ENCODE measurements around the gene ASAP2. TPM values are rescaled to one million over a fixed set of nuclear protein-coding genes. Genes with fewer than 3 reads are reported as not detected.

The ASAP2 gene
- polyA plus RNA-seq, 1 donor from 2014 or later: 41.0 TPM

DNA sequence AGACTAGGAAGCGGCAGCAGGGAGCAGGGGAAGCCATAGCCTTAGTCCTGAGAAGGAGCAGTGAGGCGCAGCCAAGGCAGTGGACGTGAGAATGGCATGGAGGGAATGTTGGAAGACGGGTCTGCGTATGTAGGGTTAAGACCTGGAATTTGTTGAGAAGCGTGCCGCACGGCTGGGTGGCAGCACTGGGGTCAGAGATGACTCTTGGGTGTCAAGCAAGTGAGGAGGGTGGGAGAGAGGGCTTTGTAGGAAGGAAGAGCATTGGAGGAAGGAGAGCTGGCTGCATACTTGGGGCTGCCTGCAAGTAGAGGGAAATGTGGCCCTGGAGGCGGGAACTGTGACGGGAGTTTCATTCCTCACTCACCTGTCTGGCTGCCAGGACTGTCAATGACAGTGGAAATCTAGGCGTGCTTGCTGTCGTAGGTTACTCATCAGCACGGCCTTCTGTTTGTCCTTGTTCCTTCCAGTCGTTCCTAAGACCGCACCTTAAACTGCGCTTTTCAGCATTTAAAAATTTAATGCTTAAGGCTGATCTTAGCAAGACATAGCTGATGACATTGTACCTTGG, 108.8 kb downstream of the ASAP2 start:
- Histone ChIP-seq H2AFZ (ENCODE audit: low read depth, low read length) (no peak overlapping the region), H3K27ac (ENCODE audit: low read length) (no peak overlapping the region), H4K20me1 (ENCODE audit: insufficient read depth) (no peaks in the 10 kb centered on the region), H3K9me2 (ENCODE audit: insufficient read depth, low read length) (no peaks in the 10 kb centered on the region), H3F3A (ENCODE audit: insufficient read depth, low read length, poor library complexity, severe bottlenecking) (no peaks in the 10 kb centered on the region), H3K9ac (ENCODE audit: low read length) (no peak overlapping the region), H3K36me3 (ENCODE audit: insufficient read depth, low read length) (no peaks in the 10 kb centered on the region), H3K27me3 (ENCODE audit: insufficient read depth, low read depth, low read length) (no peaks in the 10 kb centered on the region), H3K4me3 (ENCODE audit: low read length) (no peak overlapping the region), H3K4me2 (ENCODE audit: low read length) (no peak overlapping the region), H3K9me3 (ENCODE audit: low read length) (no peaks in the 10 kb centered on the region), H3K79me2 (replicated peaks; ENCODE audit: insufficient read depth, low read length) (no peaks in the 10 kb centered on the region)
- no peak for TF ChIP-seq SMC3 (conservative IDR thresholded peaks at IDR 0.05; ENCODE audit: poor library complexity)
- no peak for TF ChIP-seq MXI1 (conservative IDR thresholded peaks at IDR 0.05; ENCODE audit: poor library complexity, severe bottlenecking)
- no peak for TF ChIP-seq EP300 (conservative IDR thresholded peaks at IDR 0.05; ENCODE audit: poor library complexity, severe bottlenecking)
- TF ChIP-seq POLR2AphosphoS5 (IDR thresholded peaks at IDR 0.05): no peak
- TF ChIP-seq, protein P1, sequence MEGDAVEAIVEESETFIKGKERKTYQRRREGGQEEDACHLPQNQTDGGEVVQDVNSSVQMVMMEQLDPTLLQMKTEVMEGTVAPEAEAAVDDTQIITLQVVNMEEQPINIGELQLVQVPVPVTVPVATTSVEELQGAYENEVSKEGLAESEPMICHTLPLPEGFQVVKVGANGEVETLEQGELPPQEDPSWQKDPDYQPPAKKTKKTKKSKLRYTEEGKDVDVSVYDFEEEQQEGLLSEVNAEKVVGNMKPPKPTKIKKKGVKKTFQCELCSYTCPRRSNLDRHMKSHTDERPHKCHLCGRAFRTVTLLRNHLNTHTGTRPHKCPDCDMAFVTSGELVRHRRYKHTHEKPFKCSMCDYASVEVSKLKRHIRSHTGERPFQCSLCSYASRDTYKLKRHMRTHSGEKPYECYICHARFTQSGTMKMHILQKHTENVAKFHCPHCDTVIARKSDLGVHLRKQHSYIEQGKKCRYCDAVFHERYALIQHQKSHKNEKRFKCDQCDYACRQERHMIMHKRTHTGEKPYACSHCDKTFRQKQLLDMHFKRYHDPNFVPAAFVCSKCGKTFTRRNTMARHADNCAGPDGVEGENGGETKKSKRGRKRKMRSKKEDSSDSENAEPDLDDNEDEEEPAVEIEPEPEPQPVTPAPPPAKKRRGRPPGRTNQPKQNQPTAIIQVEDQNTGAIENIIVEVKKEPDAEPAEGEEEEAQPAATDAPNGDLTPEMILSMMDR (IDR thresholded peaks at IDR 0.05; ENCODE audit: poor library complexity, severe bottlenecking): no peak
- TF ChIP-seq, protein P2, sequence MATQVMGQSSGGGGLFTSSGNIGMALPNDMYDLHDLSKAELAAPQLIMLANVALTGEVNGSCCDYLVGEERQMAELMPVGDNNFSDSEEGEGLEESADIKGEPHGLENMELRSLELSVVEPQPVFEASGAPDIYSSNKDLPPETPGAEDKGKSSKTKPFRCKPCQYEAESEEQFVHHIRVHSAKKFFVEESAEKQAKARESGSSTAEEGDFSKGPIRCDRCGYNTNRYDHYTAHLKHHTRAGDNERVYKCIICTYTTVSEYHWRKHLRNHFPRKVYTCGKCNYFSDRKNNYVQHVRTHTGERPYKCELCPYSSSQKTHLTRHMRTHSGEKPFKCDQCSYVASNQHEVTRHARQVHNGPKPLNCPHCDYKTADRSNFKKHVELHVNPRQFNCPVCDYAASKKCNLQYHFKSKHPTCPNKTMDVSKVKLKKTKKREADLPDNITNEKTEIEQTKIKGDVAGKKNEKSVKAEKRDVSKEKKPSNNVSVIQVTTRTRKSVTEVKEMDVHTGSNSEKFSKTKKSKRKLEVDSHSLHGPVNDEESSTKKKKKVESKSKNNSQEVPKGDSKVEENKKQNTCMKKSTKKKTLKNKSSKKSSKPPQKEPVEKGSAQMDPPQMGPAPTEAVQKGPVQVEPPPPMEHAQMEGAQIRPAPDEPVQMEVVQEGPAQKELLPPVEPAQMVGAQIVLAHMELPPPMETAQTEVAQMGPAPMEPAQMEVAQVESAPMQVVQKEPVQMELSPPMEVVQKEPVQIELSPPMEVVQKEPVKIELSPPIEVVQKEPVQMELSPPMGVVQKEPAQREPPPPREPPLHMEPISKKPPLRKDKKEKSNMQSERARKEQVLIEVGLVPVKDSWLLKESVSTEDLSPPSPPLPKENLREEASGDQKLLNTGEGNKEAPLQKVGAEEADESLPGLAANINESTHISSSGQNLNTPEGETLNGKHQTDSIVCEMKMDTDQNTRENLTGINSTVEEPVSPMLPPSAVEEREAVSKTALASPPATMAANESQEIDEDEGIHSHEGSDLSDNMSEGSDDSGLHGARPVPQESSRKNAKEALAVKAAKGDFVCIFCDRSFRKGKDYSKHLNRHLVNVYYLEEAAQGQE (IDR thresholded peaks at IDR 0.05; ENCODE audit: borderline replicate concordance): no peak
- no peak for TF ChIP-seq RAD21 (conservative IDR thresholded peaks at IDR 0.05)
- no peak for TF ChIP-seq TAF1 (IDR thresholded peaks at IDR 0.05; ENCODE audit: low read depth)
- TF ChIP-seq EZH2 (IDR thresholded peaks at IDR 0.05; ENCODE audit: borderline replicate concordance, insufficient read depth, low read length, poor library complexity, severe bottlenecking): no peak

DNA sequence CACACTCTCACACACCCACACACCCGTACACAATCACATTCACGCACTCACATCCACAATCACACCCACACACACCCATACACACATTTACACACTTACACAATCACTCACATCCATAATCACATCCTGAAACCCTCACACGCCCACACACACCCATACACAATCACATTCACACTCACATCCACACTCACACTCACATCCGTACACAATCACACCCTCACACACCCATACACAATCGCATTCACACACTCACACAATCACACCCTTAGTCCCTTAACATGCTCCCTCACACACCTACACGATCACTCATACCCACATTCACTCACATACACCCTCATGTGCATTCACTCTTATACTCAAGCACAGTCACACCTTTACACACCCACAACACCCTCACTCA, 110.9 kb downstream of the ASAP2 start:
- no peaks in the 10 kb centered on the region for H3F3A ChIP-seq (ENCODE audit: insufficient read depth, low read length, poor library complexity, severe bottlenecking)
- no peak overlapping the region for H3K4me3 ChIP-seq (ENCODE audit: low read length)
- no peaks in the 10 kb centered on the region for H3K9me2 ChIP-seq (ENCODE audit: insufficient read depth, low read length)
- H3K4me2 ChIP-seq (ENCODE audit: low read length): no peak overlapping the region
- H3K27me3 ChIP-seq (ENCODE audit: insufficient read depth, low read depth, low read length): no peaks in the 10 kb centered on the region
- H3K9me3 ChIP-seq (ENCODE audit: low read length): no peaks in the 10 kb centered on the region
- H3K79me2 ChIP-seq (replicated peaks; ENCODE audit: insufficient read depth, low read length): no peaks in the 10 kb centered on the region
- H2AFZ ChIP-seq (ENCODE audit: low read depth, low read length): no peak overlapping the region
- H4K20me1 ChIP-seq (ENCODE audit: insufficient read depth): no peaks in the 10 kb centered on the region
- no peak overlapping the region for H3K9ac ChIP-seq (ENCODE audit: low read length)
- H3K36me3 ChIP-seq (ENCODE audit: insufficient read depth, low read length): no peaks in the 10 kb centered on the region
- TF ChIP-seq, protein P2 (IDR thresholded peaks at IDR 0.05; ENCODE audit: borderline replicate concordance): no peak
- no peak for TF ChIP-seq MXI1 (conservative IDR thresholded peaks at IDR 0.05; ENCODE audit: poor library complexity, severe bottlenecking)
- no peak for TF ChIP-seq TAF1 (IDR thresholded peaks at IDR 0.05; ENCODE audit: low read depth)
- TF ChIP-seq RAD21 (conservative IDR thresholded peaks at IDR 0.05): no peak
- no peak for TF ChIP-seq SMC3 (conservative IDR thresholded peaks at IDR 0.05; ENCODE audit: poor library complexity)
- TF ChIP-seq, protein P1 (IDR thresholded peaks at IDR 0.05; ENCODE audit: poor library complexity, severe bottlenecking): no peak
- TF ChIP-seq EZH2 (IDR thresholded peaks at IDR 0.05; ENCODE audit: borderline replicate concordance, insufficient read depth, low read length, poor library complexity, severe bottlenecking): no peak
- no peak for TF ChIP-seq EP300 (conservative IDR thresholded peaks at IDR 0.05; ENCODE audit: poor library complexity, severe bottlenecking)
- TF ChIP-seq POLR2AphosphoS5 (IDR thresholded peaks at IDR 0.05): no peak
- no peak overlapping the region for H3K27ac ChIP-seq (ENCODE audit: low read length)
